Stimulated activated CD4-positive, alpha-beta T cell treated with anti-CD3 and anti-CD28 coated beads, TNF-alpha, amount 100 ng/mL, for 1 hour (primary cell): ENCODE data around the gene PNPLA7.

Experiments used
- DNase-seq, 3 donors: peaks; one replicate each; pipeline ENCODE4 v3.0.0-alpha.2; 2020; ENCODE audit warnings: low read depth in 3 of 3, low spot score in 1 of 3

The PNPLA7 gene

DNA sequence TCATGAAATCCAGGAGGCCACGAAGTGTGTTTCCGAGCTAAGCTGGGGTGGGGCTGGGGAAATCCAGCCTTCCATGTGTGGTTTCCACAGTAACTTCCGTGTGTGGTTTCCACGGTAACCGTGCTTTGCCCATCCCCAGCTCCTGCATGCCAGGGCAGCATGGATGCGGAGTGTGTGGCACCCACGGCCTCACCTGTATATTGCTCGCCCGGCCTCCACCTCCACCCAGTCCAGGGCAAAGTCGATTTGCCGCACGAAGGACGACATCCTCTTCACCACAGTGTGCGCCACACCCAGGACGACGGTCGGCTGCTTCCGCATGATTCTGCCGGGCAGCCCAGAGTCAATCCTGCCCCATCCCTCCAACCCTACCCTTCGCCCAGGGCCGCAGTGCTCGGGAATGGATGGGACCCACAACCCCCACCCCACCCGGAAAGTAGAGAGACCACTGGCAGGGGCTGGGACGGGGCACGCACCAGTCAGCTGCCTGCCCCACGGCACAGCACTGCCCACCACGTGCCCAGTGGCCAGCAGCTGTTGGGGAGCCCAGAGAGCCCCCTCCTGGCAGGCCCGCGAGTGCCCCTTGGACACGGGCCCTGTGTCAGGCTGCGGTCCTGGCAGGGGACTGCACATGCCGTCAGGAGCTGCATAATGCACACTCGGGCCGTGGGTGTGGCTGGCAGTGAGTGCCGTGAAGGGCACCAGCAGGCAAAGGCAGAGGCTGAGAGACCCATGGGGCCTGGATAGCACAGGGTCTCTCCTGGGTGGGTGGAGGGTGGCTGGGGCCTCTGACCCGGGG is 52.1 kb downstream of the PNPLA7 start:
- no peak for DNase-seq

DNA sequence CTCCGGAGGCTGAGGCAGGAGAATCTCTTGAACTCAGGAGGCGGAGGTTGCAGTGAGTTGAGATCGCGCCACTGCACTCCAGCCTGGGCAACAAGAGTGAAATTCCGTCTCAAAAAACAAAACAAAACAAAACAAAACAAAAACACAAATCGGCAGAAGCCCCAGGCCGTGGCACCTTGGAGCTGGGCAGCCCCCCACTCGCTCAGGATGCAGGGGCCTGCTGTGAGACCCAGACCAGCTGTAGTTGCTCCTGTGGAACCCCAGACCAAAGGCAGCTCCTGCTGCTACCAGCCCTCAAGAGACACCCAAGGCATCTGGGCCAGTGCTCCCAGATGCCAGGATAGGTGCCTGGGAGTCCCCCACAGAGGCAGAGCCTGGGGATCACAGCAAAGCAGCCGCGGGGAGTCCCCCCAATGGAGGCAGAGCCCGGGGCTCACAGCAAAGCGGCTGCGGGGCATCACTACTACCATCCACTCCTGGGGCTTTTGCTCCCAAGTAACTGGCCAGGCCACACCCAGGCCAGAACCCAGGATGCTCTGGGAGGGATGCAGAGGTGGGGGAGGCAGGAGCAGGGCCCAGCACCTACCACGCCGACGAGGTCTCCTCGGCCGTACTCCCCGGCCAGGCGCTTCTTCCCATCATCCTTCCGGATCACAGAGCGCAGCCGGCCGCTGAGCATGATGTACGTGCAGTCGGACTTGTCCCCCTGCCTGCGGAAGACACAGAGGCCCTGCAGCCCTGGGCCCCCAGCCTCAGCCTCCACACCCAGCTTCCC is 53.4 kb downstream of the PNPLA7 start:
- no peak for DNase-seq

DNA sequence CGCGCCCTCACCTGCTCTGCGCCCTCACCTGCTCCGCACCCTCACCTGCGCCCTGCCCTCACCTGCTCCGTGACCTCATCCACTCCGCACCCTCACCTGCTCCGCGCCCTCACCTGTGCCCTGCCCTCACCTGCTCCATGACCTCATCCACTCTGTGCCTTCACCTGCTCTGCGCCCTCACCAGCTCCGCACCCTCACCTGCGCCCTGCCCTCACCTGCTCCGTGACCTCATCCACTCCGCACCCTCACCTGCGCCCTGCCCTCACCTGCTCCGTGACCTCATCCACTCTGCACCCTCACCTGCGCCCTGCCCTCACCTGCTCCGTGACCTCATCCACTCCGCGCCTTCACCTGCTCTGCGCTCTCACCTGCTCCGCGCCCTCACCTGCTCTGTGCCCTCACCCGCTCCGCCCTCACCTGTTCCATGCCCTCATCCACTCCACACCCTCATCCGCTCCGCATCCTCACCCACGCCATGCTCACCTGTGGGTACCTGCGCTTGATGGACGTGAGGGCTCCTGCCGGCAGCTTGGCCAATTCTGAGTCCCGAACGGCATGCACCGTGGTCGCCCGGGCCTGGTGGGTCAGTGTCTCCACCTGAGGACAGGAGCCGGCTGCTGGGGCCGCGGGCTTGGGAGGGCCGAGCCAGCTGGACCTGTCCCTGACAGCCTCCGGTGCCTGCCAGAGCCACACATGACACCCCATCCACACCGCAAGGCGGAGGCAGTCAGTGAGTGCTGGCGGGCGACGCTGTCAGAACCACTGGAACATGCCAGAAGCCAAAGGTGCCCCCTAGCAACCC is 55.5 kb downstream of the PNPLA7 start:
- DNase-seq: no peak

DNA sequence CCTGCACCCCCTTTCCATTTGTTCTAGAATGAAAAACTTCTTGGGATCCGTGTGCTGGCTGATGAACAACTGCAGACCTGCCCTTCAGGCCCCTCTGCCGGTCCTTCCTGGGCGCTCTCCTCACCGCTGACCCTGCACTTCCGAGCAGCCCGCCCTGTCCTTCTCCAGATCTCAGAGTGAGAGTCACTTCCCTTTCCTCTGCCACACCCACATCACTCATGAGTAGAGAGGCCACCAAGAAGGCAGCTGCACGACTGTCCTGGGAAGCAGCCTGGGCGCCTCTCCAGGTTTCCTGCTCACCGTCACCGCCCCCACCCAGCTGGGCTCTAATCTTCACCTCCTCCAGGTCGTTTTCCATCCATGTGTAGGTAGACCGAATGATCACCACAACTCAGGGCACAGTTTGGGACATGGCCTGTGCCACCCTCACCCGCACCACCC is 56.1 kb downstream of the PNPLA7 start:
- DNase-seq: no peak

DNA sequence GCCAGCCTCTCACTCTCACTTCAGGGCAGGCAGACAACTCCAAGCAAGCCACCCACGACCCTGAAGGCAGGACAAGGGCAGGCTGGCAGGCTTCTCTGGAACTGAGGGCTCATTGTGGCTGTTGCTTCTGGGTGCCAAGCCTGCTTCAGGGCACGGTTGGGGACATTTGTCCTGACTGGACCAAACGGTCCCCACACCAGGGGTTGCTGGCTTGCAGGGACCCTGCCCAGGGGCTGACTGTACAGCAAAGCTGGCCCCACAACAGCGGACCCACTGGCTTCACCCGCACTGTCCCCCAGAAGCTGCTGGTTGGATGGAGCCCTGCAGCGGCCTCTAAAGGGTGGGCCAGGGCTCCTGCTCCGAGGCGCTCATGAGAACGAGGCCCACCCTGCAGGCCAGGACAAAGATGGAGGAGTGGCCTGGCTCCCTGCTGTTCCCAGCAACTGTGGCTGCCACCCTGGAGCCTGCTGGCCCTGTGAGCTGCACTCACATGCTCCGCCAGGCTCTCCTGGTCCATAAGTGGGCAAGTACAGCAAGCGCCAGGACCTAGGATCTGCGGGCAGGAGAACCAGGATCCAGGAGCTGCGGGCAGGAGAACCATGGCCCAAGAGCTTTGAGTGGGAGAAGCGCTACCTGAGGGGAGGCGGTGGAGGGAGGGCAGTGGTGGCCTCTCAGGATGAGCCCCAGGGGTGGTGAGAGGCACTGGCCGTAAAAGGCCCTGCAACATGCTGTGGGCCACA is 56.7 kb downstream of the PNPLA7 start:
- DNase-seq: no peak

DNA sequence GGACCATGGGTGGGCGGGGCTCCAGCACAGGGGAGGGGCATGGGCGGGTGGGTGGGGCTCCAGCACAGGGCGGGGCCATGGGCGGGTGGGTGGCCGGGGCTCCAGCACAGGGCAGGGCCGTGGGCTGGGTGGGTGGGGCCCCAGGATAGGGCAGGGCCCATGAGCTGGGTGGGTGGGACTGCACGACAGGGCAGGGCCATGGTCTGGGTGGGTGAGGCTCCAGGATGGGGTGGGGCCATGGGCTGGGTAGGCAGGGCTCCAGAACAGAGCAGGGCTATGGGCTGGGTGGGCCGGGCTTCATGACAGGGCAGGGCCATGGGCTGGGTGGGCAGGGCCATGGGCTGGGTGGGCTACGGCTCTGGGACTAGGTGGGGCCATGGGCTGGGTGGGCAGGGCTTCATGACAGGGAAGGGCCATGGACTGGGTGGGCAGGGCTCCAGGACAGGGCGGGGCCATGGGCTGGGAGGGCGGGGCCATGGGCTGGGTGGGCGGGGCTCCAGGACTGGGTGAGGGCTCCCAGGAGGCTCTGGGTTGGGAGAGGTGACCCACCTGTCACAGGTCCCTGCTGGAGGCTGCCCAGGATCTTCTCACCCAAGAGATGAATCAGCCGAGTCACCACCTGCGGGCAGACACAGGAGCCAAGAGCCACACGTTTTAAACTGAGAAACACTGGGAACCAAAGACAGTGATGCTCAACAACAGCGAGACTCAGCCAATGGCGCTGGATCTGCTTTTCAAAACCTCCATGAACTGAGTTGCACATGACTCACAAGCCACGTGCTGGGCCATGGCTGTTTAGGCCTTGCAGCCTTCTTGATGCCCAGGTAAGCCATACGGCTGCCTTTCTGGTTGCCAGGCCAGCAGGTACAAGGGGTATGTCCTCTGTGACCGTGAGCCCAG is 57.5 kb downstream of the PNPLA7 start:
- DNase-seq: no peak

DNA sequence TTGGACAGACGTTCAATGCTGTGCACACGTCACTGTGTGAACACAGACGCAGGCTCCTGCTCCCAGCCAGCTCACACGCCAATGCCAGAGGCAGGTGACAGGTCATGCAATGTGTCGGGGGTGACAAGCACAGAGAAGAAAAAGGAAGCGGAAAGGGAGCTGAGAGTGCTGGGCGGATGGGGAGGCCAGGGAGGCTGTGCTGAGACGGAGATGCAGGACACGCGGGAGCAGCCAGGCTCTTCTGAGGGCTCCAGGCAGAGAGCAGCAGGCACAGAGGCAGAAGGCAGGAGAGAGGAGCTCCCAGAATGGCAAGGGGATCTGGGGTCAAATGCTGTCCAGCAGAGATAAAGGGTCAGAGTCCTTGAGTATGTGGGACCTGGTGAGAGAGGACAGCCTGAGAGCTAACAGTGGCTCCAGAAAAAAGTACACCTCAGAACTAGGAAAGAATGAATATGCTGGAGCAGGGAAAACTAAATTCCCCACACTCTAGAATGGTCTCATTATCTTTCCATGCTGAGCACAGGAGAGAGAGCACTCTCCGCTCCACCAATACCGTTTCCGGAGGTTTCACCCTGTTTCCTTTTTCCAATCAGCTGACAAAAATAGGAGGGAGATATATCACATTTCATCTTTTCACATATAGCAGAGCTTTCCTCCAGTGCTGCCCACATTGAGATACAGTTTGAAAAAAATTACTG is 58.3 kb downstream of the PNPLA7 start:
- no peak for DNase-seq

DNA sequence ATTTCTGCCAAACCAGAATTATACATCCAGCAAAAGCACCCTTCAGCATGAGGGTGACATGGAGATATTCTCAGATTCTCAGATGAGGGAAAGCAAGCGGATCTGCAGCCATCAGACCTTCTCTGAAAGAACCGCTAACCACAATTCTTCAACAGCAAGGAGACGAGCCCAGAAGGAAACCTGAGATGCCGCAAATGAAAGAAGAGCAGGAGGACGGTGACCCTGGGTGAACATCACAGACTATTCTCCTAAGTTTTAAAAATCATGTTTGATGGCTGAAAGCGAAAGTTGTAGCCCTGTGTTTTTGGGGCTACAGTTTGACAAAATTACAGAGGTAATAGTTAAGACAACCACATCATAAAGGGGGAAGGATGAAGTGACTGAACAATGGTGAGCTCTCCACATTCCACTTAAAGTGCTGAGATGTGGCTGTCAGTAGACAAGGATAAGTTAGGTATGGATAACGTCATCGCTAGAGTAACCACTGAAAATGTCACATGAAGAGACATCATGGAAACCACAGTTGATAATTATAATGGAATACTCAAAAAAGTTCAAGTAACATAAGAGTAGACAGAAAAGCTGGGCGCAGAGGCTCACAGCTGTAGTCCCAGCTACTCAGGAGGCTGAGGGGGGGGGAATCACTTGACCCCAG is 59.5 kb downstream of the PNPLA7 start:
- DNase-seq: no peak

DNA sequence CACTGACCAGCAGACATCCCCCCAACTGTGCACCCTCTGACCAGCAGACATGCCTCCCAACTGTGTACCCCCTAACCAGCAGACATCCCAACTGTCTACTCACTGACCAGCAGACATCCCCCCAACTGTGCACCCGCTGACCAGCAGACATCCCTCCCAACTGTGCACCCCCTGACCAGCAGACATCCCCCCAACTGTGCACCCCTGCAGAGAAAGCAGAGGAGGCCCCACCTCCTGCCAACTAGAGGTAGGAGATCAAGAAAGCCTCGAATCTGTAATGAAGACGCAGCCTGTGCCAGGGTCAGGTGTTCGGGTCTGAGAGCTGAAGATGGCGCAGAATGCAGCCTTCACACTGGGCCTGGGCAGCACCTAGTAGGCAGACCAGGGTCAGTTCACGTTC is 61.3 kb downstream of the PNPLA7 start:
- DNase-seq: no peak

DNA sequence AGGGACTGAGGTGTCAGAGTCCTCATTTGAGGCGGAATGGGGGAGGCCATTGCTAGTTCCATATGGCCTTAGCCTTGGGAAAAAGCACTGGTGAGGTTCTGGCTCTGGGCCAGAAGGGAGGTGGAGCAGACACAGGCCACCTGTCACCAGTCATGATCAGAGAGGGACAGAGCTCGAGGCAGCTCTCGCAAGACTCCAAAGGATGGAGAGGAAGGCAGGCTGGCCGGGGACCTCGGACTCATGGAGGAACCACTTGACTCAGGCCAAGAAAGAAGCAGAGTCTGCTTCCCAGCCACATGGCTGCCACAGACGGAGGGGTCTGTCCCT is 61.9 kb downstream of the PNPLA7 start:
- no peak for DNase-seq

DNA sequence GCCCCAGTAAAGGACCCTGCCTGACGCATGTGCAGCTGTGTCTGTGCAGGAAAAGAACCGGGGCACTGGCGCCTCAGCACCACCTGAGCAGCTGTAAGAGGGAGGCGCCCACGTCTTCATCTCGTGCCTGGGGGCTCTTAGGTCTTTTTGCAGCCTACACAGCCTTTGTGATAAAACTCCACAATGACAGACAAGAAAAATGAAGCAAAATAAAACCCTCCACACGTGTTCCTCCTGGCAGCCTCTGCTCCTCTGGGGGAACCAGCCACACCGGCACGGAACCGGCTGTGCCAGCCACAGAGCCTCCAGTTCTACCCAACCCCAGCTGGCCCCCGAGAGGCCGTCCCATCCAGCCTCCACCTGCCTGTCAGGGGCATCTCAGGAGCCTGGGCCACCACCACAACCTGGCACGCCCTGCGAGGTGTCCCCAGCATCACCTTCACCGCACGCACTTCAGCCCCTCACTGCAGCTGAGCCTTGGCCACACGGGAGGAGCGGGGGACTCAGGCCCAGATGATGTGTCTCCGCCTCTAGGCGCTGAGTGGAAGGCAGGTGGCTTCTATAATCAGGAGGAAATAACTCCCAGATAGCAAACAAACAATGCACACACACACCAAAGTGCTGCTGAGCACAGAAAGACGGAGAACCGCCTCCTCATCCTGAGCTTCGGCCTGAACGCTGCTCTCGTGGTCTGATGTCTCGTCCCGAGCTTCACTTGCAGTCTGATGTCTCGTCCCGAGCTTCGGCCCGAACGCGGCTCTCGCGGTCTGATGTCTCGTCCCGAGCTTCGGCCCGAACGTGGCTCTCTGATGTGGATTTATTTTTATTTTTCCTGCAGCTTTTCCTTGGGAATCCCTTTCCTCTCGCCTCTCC is 62.5 kb downstream of the PNPLA7 start:
- DNase-seq: no peak

DNA sequence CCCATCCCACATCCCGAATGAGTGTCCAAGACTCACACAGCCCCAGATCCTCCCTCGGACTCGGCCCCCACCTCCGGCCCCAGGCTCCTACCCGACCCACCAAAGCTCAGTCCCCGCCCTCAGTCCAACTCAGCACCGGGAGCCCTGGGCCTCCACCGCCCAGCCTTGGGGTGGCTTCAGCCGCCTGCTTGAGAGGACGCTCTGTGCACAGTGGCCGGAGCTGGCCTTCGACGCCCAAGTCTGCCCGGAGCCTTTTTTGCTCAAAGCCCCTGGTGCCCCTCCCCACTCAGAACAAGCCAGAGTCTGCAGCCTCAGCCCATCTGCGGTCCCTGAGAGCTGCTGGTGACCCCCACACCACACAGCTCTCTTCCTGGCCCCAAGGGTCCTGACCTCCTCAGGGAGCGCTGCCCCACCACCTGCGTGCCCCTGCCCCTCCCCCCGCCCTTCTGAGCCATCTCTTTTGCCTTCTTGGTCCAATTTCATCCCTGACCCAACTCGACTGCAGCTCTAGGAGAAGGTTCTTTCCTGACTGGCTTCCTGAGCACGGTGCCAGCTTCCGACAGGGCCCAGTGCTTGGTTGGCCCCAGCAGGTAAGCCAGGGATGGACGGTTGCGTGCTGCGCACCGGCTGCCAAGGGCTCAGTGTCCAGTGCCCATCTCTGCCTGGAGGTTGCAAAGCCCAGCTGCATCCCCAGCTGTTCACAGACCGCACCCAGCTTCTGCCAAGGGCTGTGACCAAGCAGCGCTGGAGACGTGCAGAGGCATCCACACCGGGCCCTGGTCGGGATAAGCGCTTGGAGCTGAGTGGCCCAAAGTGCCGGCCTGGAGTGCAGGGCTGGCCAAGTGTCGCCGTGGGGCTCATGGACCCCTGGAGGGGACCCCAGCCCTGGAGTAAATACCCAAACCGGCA is 63.4 kb downstream of the PNPLA7 start:
- DNase-seq: no peak

DNA sequence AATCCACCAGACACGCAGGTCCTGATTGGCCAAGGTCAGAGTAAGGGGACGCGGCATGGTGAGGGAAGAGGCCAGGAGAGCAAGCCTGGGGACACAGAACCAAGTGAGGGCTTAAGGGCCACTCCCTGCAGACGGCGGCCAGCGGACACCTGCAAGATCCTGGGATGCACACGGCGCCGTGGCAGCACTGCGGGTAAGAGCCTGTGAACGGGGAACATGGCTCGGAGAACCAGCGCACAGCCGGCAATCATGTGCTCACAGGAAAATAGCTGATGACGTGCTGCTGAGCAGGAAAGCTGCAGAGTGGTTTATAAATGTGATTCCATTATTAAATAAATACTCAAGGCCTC is 64.1 kb downstream of the PNPLA7 start:
- DNase-seq: no peak

DNA sequence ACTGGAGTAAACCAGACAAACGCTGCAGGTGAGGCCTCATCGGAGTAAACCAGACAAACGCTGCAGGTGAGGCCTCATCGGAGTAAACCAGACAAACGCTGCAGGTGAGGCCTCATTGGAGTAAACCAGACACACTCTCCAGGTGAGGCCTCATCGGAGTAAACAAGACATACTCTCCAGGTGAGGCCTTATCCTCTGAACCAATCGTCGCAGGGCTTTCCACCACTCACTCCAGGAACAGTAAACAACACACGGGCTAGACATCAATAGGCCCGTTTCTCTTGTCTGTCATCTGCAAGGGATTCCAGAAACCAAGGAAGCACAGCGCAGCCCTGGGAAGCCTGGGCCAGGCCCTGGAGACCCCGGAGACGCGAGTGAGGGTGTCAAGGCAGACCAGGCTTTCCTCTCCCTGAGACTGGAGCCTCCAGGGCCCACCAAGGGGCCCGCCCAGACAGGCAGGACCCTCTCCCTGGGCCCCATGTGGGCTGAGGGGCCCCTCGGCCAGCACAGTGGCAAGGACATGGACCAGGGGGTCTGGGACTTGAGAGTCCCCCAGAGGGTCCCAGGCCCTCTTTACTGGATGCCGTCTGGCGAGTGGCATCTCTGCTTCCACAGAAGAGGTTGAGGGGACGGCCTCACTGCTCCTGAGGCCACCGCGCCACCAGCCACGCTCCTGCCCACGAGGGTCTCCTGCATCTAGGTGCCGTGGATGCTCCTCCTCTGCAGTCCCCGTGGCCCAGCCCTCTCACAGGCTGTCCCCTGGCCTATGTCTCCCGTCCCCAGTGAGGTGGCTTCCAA is 64.7 kb downstream of the PNPLA7 start:
- no peak for DNase-seq

DNA sequence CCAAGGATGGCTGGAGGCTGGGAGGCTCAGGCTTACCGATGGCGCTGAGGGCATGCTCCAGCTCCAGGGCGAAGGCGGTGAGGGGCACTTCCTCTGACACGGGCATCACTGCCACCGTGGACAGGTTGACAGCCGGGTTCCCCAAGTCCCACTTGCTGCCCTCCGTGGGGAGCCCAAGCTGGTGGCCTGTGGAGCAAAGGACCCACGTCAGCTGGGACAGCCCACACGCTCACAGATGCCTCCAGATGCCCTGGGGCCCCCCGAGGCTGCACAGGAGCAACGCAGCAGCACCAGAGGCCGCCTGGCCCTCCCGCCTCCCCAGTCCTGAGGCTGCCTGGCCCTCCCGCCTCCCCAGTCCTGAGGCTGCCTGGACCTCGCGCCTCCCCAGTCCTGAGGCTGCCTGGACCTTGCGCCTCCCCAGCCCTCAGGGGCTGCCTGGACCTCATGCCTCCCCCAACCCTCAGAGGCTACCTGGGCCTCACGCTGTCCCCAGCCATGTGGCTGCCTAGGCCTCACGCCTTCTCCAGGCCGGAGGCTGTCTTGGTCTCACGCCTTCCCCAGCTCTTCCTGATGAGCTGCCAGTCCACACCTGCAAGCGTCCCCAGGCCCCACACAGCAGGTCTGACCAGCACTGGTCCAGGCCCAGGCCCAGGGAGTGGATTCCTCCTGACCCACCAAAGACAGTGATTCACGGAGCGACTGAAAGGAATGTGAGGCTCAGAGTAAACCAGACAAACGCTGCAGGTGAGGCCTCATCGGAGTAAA is 65.5 kb downstream of the PNPLA7 start:
- DNase-seq: no peak
